ENCODE data around the gene EEF1AKMT1. TPM values are rescaled to one million over a fixed set of nuclear protein-coding genes. Genes with fewer than 3 reads are reported as not detected.
"Not testable (repeated sequence)": the region's sequence is repeated elsewhere in the genome, so short reads cannot be mapped to it uniquely, and the experiment has no call there.

EEF1AKMT1 gene
- total RNA-seq, 1 donor from 2014 or later, result 2.9 TPM

GRCh38 chr13:20684041-20684440, 89.7 kb downstream of the EEF1AKMT1 start:
- Mint-ChIP-seq H3K4me1 (ENCODE audit: low read depth, unreplicated experiment) (peaks cover 16% of the 10 kb centered on the region), H3K27ac (ENCODE audit: unreplicated experiment) (no peak overlapping the region), H3K9me3 (ENCODE audit: unreplicated experiment) (peaks cover 2% of the 10 kb centered on the region), H3K36me3 (ENCODE audit: unreplicated experiment) (no peaks in the 10 kb centered on the region), H3K27me3 (ENCODE audit: unreplicated experiment) (peaks cover 7% of the 10 kb centered on the region), H3K4me3 (ENCODE audit: unreplicated experiment) (no peak overlapping the region)
- no peak for DNase-seq
- TF ChIP-seq, protein P1, sequence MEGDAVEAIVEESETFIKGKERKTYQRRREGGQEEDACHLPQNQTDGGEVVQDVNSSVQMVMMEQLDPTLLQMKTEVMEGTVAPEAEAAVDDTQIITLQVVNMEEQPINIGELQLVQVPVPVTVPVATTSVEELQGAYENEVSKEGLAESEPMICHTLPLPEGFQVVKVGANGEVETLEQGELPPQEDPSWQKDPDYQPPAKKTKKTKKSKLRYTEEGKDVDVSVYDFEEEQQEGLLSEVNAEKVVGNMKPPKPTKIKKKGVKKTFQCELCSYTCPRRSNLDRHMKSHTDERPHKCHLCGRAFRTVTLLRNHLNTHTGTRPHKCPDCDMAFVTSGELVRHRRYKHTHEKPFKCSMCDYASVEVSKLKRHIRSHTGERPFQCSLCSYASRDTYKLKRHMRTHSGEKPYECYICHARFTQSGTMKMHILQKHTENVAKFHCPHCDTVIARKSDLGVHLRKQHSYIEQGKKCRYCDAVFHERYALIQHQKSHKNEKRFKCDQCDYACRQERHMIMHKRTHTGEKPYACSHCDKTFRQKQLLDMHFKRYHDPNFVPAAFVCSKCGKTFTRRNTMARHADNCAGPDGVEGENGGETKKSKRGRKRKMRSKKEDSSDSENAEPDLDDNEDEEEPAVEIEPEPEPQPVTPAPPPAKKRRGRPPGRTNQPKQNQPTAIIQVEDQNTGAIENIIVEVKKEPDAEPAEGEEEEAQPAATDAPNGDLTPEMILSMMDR (IDR thresholded peaks at IDR 0.05; ENCODE audit: partially characterized antibody, unreplicated experiment), result no peak

GRCh38 chr13:20682061-20682460, 91.7 kb downstream of the EEF1AKMT1 start:
- DNase-seq, result no peak
- no peak overlapping the region for H3K4me3 Mint-ChIP-seq (ENCODE audit: unreplicated experiment)
- H3K36me3 Mint-ChIP-seq (ENCODE audit: unreplicated experiment), result no peaks in the 10 kb centered on the region
- peaks cover 7% of the 10 kb centered on the region for H3K27me3 Mint-ChIP-seq (ENCODE audit: unreplicated experiment)
- H3K27ac Mint-ChIP-seq (ENCODE audit: unreplicated experiment), result no peak overlapping the region
- peaks cover 11% of the 10 kb centered on the region for H3K4me1 Mint-ChIP-seq (ENCODE audit: low read depth, unreplicated experiment)
- no peaks in the 10 kb centered on the region for H3K9me3 Mint-ChIP-seq (ENCODE audit: unreplicated experiment)
- TF ChIP-seq, protein P1 (IDR thresholded peaks at IDR 0.05; ENCODE audit: partially characterized antibody, unreplicated experiment), result no peak

DNA sequence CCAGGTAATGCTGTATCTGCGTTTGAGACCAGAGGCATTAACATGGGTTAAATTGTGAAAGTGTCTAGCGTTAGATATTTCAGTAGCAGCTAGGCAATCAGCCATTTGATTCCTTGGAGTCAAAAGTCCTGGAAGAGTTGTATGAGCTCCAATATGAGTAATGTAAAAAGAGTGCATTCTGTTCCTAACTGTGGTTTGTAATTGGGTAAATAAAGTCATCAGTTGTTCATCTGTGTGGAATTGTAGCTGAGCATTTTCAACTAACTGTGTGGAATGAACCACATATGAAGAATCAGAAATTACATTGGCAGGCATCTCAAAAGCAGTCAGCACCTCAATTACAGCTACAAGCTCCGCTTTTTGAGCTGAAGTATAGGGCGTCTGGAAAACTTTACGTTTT, 92.3 kb downstream of the EEF1AKMT1 start:
- H3K27ac Mint-ChIP-seq (ENCODE audit: unreplicated experiment), result not testable (repeated sequence)

DNA sequence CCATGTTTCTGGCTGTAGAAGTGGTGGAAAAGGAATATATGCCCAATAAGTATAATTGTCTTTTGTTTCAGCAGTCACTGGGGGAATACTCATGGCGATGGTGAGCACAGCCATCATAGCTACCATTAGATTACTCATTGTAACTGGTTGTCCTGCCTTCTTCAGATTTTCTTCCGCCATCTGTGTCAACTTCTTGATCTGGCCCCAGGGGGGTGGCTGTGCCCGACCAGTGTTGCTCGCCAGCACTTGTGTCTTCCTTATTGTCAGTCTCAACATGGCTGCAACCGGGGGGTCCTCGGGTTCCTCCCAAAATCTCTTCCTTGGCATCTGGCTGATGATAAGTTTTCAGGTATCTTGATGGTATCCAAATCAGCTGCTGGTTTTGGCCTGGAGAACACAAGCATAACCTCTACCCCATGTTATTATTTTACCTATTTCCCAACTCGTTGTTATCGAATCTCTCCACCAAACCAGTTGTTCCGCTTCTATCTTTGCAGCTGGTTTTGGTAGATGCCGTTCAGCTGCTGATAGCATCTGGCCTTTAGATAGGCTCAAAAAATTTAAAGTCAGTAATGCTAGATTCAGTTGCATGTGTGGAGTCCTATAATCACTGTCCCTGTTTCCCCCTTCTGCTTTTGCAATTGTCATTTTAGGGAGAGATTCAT, 93.2 kb downstream of the EEF1AKMT1 start:
- Mint-ChIP-seq H3K27ac (ENCODE audit: unreplicated experiment) (no peak overlapping the region), H3K36me3 (ENCODE audit: unreplicated experiment) (no peaks in the 10 kb centered on the region), H3K27me3 (ENCODE audit: unreplicated experiment) (peaks cover 7% of the 10 kb centered on the region), H3K4me3 (ENCODE audit: unreplicated experiment) (no peak overlapping the region), H3K4me1 (ENCODE audit: low read depth, unreplicated experiment) (peaks cover 9% of the 10 kb centered on the region), H3K9me3 (ENCODE audit: unreplicated experiment) (no peaks in the 10 kb centered on the region)
- TF ChIP-seq, protein P1 (IDR thresholded peaks at IDR 0.05; ENCODE audit: partially characterized antibody, unreplicated experiment), result no peak
- no peak for DNase-seq

More for the DNA sequence above, 92.3 kb downstream of the EEF1AKMT1 start:
- not testable (repeated sequence) for H3K4me3 Mint-ChIP-seq (ENCODE audit: unreplicated experiment); H3K36me3 Mint-ChIP-seq (ENCODE audit: unreplicated experiment); DNase-seq; H3K4me1 Mint-ChIP-seq (ENCODE audit: low read depth, unreplicated experiment); H3K27me3 Mint-ChIP-seq (ENCODE audit: unreplicated experiment); H3K9me3 Mint-ChIP-seq (ENCODE audit: unreplicated experiment)

DNA sequence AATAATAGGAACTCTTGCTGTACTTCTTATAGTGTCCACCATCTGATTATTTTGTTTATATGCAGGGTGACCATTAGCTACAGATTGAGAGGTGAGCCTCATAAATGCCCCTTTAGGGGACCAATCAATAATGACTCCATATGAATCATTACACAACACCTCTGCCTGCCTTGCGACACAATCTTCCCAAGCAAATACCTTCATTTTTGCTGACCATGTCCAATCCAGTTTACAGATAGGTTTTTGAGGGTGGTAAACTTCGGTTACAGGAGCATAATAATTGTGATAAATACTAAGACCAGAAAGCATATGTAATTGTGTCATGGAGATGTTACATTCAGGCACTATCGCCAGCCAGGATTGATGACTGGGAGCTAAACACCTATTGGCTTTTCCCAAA, 93.9 kb downstream of the EEF1AKMT1 start:
- TF ChIP-seq, protein P1 (IDR thresholded peaks at IDR 0.05; ENCODE audit: partially characterized antibody, unreplicated experiment), result no peak
- Mint-ChIP-seq H3K36me3 (ENCODE audit: unreplicated experiment) (no peaks in the 10 kb centered on the region), H3K9me3 (ENCODE audit: unreplicated experiment) (no peaks in the 10 kb centered on the region), H3K27ac (ENCODE audit: unreplicated experiment) (no peak overlapping the region), H3K27me3 (ENCODE audit: unreplicated experiment) (peaks cover 7% of the 10 kb centered on the region), H3K4me3 (ENCODE audit: unreplicated experiment) (no peak overlapping the region), H3K4me1 (ENCODE audit: low read depth, unreplicated experiment) (peaks cover 3% of the 10 kb centered on the region)
- no peak for DNase-seq

Other genes with a start within 250 kb of the EEF1AKMT1 start
- gene CRYL1, start 248.1 kb downstream of the EEF1AKMT1 start, total RNA-seq (ENCODE audit: unreplicated experiment), result 1.1 TPM
- gene IFT88, start 206.8 kb downstream of the EEF1AKMT1 start, total RNA-seq (ENCODE audit: unreplicated experiment), result 8.7 TPM
- 1.3 TPM for gene IL17D, start 70.3 kb downstream of the EEF1AKMT1 start, total RNA-seq (ENCODE audit: unreplicated experiment)
- gene XPO4, start 128.8 kb upstream of the EEF1AKMT1 start, total RNA-seq (ENCODE audit: unreplicated experiment), result 15.5 TPM